Activated CD4-positive, alpha-beta T cell treated with anti-CD3 and anti-CD28 coated beads, Interleukin-2, amount 50 U/mL, for 1 hour (primary cell): ENCODE results near the gene IL4R.
A peak's percentile ranks its signal among the peaks of the same experiment; 100 is the strongest.

Source experiments
- DNase-seq: peaks from one replicate; pipeline ENCODE4 v3.0.0-alpha.2; 2020

The IL4R gene

DNA sequence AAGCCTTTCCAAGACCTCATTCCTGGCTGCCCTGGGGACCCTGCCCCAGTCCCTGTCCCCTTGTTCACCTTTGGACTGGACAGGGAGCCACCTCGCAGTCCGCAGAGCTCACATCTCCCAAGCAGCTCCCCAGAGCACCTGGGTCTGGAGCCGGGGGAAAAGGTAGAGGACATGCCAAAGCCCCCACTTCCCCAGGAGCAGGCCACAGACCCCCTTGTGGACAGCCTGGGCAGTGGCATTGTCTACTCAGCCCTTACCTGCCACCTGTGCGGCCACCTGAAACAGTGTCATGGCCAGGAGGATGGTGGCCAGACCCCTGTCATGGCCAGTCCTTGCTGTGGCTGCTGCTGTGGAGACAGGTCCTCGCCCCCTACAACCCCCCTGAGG lies 49.5 kb downstream of the IL4R start:
- no peak for DNase-seq

DNA sequence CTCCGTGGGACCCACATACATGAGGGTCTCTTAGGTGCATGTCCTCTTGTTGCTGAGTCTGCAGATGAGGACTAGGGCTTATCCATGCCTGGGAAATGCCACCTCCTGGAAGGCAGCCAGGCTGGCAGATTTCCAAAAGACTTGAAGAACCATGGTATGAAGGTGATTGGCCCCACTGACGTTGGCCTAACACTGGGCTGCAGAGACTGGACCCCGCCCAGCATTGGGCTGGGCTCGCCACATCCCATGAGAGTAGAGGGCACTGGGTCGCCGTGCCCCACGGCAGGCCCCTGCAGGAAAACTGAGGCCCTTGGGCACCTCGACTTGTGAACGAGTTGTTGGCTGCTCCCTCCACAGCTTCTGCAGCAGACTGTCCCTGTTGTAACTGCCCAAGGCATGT lies 50.0 kb downstream of the IL4R start:
- no peak for DNase-seq

DNA sequence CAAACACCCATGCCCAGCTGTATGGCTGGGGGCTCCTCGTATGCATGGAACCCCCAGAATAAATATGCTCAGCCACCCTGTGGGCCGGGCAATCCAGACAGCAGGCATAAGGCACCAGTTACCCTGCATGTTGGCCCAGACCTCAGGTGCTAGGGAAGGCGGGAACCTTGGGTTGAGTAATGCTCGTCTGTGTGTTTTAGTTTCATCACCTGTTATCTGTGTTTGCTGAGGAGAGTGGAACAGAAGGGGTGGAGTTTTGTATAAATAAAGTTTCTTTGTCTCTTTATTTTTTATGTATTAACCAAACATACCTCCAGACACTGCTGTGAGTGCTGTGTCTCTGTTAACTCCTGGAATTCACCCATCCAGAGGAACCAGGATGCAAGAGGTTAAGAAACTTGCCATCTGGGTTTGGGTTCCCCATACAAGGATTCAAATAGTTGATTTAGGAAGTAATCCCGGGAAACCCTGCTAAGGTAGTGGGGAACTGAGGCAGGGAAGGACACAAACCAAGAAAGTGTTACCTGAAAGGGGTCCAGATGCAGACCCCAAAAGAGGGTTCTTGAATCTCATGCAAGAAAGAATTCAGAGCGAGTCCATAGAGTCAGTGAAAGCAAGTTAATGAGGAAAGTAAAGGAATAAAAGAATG lies 50.8 kb downstream of the IL4R start:
- DNase-seq, result no peak

DNA sequence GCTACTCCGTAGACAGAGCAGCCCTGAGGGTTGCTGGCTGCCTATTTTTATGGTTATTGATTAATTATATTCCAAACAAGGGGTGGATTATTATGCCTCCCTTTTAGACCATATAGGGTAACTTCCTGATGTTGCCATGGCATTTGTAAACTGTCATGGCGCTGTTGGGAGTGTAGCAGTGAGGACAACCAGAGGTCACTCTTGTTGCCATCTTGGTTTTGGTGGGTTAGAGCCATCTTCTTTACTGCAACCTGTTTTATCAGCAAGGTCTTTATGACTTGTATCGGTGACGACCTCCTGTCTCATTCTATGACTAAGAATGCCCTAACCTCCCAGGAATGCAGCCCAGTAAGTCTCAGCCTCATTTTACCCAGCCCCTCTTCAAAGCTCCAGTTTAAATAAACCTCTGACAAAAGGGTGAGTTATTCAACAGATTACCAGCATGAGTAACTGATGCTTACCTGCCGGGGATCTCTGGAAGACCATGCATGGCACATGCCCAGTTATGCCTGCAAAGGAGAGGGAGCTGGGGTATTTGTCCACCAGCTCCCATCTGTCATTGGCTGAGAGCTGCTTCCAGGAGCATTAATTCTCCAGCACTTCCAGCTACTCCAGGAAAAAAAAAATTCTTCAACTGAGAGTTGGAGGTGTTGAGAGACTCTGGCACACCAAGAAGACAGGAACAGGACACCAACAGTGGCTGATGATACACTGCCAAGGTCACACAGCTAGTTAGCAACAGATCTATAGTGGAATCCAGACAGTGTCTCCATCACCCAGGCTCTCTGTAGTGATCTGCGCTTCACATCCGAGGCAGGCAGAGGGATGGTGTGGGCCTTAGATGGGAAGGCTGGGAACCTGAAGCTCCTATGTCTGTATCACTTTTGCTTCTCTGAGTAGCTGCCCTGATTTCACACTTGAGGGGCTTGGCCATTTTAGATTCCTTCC lies 51.6 kb downstream of the IL4R start:
- no peak for DNase-seq

DNA sequence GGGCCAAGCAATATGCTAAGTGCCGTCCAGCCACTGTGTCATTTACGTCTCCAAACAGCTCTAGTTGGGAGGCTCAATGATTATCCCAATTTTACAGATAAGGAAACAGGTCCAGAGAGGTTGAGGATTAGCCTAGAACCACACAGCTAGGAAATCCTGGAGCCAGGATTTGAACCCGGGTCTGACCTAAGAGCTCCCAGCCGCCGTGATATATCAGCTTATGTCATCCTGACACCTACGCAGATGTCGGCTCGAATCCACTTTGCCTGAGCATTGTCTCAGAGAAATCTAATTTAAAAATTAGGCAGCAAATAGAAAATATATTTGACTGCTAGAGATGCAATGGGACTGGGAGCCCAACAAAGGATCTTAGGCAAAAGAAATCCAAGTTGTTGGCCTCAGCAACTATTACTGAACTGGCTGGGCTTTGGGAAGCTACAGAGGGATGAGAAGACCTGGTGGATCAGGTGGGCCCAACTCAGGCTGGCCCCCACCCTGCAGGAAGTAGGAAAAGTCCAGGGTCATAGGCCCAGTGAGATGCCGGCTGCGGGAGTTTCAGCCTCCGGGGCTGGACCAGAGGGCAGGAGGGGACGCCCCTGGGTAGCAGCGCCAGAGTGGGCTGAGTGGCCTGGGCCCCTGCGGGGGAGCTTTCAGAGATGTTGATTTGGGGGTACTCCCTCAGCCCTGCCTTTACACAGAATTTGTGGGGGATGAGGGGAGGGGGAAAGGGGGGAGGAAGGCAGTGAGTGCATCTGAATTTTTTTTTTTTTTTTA lies 53.1 kb downstream of the IL4R start:
- DNase-seq, result no peak

DNA sequence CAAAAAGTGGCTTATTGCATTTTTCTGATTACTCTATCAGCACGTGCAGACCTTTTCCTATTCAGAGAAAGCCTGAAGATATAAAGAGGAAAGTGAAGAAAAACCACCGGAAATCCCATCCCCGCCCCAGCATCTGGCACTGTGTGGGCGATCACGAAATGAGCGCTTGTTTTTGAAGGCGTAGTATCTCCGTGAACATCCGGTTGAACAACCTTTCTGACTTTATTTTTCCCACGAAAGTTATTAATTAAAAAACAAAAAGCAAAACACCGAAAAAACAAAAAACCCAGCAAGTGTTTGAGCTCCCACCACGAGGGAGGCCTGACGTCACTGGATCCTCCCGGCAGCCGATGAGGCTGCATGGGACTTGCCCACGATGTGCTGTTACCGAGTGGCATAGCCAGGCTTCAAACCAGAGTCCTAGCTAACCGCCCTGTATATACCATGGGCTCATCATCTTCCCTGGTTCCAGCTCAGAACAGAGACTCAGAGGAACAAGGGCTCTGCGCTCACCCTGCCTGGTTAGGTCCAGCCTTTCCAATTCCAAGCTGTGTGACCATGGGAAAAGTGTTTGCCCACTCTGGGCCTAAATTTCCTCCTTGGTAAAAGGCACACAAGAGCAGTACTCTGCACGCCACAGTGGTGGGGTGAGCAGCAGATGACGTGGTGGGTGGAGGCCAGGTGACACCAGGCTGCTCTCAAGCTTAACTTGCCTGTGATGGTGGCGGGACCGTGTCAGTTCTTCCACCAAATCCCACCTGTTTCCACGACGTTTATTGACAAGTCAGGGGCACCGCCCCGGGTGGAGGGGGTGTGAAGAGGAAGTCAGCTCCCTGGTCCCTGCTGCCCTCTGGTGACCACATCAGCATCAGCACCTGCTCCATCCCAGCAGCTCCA lies 53.9 kb downstream of the IL4R start:
- DNase-seq, result peak; percentile 91

DNA sequence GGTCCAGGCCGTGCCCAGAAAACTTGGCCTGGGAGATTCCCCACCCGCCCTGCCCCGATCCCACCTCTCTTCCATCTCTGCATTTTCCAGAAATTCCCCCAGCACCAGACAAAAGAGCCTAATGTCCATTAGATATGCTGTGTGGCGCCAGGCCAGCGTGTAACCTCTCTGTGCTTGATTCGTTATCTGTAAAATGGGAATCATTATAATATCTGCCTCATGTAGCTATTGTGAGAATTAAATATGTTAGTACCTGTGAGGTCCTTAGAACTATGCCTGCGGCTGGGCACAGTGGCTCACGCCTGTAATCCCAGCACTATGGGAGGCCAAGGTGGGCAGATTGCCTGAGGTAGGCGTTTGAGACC lies 54.6 kb downstream of the IL4R start:
- no peak for DNase-seq

DNA sequence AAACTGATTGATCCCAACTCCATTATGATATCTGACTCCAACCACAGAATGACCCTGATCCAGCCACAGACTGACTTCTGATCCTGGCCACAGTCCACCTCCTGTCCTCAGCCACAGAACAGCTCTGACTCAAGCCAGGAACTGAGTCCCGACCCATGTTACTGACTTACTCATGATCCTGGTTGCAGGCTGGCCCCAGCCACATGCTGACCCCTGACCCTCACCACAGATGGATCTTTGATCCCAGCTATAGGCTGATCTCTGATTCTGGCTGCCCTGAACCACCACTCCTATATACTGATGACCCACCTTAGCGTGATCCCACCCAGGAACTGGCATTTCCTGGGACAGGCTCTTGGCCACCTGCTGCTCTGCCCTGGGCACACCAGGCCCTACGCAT lies 56.0 kb downstream of the IL4R start:
- no peak for DNase-seq

DNA sequence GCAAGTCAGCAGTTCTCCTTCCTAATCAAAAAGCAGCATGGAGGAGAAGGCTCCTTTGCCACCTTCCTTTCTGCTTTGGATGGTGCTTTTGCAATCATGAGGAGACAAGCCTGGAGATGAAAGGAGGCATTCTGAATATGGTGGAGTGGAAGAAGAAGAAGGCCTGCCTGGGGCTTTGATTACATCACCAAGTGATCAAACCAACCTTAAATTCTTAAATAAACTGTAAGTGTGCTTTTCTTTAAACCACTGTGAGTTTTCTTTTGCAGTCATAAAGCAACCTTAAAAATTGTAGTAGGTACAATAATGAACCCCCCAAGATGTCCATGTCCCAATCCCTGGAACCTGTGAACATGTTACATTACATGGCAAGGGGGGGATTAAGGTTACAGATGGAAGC lies 56.5 kb downstream of the IL4R start:
- DNase-seq, result no peak

DNA sequence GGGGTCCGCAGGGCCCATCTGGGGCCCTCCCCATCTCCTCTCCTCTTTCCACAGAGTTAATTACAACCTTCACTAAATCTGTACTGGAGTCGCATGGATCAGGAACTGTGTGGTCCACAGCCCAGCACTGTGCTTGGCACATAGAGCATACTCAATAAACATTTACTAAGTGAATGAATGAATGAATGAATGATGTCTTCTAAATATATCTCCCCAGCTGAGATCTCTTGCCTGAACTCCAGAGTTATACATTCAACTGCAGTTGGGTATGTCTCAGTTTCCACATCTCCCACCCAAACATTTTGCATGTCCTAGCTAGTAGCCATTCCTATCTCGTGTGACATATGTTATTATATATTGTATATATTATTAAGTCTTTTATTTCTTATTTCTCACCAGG lies 59.5 kb downstream of the IL4R start:
- DNase-seq, result no peak

DNA sequence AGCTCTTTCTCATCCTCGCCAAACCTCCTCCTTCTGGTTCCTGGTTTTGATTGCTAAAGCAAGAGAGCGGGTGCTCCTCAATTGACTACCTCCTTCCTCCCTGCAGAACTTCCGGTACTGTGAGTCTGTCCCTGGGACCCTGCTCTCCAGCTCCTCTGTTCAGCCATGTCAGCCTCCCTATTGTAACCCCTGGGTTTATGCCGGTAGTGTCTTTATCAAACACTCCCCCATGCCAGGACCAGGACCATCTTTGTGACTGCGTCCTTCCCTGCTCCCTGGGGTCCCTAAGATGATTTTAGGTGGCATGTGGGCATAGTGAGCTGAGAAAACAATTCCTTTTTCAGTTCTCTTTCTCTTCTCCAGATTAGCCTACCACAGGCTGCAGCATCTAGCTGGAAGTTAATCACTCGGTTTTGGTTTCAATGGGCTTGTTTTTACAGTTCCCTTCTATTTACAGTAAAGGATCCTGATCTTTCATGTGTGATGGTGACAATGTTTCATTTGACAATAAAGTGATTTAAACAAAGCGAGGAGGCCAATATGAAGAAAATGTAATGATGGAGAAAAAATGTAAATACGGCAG lies 60.5 kb downstream of the IL4R start:
- DNase-seq, result no peak

DNA sequence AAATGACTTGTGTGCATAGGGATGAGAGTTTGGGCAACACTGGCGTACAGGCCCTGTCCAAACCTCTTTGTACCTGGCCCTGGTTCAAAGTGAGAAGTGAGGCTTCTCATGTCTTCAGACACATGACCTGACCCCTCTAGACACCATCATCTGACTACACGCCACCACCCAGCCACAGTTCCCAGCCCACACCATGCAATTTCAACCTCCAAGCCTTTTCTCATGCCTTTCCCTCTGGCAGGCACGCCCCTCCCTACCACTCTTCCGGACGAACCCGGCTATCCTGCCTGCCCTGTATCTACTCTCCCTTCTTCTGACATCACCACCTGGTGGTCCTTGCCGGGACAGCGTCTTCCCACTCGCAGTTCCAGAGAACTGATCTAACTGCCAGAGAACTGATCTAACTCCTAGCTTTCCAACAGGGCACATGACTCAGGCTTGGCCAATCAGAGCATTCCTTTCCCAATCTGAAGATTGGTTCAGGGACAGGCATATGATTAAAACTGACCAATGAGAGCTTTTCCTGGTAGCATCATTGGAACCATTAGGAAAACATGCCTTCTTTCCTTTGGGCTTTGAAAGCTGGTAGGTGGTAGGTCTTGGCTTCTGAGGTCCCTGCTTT lies 61.1 kb downstream of the IL4R start:
- peak; percentile 48 for DNase-seq

DNA sequence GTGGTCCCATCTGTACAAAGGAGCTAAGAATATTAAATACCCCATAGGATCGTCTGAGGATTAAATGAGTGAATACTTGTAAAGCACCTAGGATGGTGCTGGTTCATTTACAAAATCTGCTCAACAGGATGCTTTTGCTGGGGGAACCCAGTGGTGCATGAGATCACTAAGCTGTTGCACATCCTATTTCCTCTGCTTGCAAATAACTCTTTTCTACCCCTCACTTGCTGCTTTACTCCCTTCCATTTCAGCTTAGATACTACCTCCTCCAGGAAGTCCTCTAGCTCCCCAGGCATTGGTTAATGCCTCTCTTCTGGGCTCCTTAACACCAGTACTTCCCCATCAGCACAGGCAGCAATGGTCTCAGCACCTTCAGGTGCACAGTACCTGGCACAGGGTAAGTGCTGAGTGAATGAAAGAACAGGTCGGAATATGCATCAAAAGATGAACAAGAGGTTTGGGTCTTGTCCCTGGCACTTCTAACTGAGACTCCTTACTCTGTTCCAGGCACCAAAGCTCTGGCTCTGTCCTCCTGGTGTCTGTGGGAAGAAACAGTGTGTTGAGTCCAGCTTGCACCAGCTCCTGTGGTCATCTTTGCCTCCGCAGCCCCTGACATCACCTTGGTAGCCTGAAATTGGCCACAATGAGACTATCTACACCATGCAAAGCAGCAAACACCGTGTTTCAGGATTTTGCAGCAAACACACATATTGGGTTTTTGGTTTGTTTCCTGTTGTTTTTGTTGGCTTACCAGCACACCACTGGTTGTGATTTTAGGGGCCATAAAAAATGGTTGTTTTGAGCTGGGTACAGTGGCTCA lies 64.1 kb downstream of the IL4R start:
- DNase-seq, result no peak

DNA sequence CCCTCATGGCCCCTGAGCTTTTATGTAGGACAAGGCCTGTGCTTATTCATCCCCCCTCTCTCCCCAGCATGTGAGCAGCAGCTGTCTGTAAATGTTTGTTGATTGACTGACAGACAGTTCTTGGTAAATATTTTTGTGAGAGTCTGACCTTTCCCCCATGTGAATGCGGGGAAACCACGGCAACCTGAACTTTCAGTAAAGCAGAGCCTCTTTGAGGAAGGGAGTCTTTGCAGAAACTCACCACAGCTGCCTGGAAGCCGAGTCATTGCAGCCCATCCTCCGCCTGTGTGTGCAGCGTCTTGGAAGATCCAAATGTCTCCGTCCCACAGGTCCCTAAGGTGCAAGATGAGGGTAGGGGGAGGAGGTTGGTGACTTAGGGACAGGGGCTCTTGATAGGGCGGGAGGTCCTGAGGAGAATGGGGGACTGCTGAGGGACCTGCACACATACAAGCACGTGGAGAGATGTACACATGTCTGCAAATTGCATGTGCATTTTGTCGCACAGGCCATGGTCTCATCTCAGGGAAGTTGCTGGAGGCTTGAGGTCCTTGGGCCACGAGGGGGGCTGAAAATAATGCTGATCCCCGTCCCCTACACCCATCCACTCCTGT lies 65.2 kb downstream of the IL4R start:
- no peak for DNase-seq

DNA sequence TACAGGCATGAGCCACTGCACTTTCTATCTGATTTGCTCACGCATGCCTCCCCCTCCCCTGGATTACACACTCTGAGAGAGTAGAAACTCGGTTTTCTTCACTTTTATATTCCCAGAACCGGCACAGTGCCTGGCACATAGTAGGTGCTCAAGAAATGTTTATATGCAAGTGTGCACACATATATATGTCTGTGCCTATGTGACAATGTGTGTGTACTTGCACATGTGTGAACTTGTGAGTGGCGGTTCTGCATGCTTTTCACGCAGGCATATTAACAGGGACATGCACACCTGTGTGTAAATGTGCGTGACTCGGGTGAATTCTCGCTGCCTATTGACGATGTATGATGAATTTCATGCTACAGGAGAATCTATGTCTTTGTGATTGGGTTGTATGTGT lies 66.1 kb downstream of the IL4R start:
- DNase-seq, result no peak

DNA sequence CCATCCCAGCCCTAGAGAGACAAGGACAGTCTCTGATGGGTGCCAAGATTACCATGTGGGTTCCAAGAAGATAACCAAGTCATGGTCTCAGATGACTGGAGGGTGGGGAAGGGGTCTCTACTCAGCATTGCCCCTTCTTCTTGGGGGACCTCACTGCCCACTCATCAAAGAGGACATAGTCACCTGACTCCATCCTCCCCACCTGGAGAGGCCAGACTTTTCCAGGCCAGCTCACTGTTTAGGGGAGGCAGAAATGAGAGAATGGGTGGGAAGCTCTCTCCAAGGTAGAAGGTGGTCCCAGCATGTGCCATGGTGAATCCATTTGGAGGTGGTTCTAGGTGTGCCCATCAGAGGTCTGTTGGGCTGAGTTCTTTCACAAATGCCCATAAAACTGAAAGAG lies 67.5 kb downstream of the IL4R start:
- no peak for DNase-seq

DNA sequence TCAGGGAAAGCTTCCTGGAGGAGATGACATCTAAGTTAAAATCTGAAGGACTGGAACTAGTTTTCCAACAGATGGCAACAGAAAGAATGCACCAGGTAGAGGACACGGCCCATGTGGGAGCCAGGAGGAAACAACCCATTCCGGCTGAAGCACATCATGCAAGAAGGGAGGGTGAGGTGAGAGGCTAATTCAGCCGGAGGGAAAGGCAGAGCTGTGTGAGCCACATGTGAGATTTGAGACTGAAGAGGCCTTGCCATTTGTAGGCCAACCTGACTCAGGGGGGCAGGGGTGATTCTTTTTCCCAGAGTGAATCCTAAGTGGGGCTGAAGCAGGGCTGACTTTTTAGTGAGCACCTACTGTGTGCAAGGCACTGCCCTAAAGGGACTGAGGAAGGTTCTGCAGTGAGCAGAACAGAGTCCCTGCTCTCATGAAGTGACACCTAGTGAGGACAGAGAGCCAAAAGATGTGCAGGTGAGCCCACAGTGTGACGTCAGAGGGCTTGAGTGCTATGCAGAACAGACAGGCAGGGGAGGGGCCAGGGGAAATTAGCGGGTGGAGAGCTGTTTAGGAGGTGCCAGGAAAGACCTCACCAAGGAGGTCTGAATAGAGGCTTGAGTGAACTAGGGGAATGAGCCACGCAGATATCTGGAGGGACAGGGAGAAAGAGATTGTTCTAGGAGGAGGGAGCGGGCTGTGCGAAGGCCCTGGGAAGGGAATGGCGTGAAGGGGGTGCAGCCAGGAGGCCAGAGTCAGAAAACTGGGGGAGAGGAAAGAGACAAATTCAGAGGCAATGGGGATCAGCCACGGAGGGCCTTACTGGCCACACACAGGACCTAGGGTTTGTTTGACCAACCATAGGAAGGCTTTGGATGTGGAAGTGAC lies 68.4 kb downstream of the IL4R start:
- no peak for DNase-seq

DNA sequence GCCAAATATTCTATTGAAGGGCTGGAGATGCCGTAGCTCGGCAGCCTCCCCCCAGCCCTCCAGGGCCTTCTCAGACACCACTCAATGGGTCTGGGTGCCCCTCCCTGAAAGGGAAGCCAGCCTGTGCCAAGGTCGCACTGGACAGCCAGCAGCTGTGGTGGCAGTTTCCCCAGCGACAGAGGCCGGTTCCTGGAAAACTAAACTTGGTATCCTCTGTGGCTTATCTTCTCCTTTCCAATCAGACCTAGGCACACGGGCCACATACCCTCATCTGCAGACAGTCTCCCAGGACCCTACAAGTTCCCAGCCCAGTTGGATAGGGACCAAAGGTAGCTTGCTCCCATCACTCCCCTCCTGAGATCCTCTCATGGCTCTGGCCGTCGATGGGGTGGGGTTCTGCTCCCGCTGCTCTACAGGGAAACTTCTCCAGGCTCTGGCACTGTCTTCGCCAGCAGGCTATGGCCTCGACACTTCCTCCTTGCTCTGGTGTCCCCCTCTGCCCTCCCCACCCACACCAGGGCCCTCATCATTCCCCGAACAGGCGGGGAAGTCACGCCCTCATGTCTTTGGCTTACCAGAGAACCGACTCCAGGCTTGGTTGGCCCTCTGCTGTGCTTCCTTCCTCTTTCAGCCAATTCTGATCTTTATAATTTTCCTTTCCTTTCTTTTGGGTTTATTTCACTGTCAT lies 69.9 kb downstream of the IL4R start:
- no peak for DNase-seq

DNA sequence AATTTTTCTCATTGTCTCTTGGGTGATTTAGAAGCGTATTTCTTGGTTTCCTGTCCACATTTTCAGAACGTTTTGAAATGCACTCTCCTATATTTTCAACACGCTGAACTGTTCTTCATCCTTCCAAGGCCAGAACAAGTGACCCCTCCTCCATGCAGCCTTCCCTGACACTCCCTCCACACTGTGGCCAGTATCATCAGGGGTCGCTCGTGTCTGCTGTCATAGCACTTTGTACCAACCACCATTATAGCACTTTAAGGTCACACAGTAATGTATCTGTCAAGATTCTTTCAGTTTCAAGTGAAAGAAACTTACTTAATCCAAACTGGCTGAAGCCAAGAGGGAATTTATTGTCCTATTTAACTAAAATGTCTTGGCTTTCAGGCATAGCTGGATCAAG lies 70.7 kb downstream of the IL4R start:
- no peak for DNase-seq
